Activated T-helper 1 cell treated with anti-CD3 and anti-CD28 coated beads, Interleukin-12 subunit alpha, Interleukin-12 subunit beta, Interleukin-2, Interleukin-4 antibody, amounts not matched to agents 30 ng/mL and 10 ng/mL and 1 ng/mL, durations not matched to agents 14 hours and 24 hours and 36 hours (primary cell): ENCODE measurements around the gene PDE4D. TPM values are rescaled to one million over a fixed set of nuclear protein-coding genes. Genes with fewer than 3 reads are reported as not detected.

ENCODE experiments used
- DNase-seq: peaks from one replicate; pipeline ENCODE4 v3.0.0; 2021; ENCODE audit warnings: low spot score
- H3K27ac Mint-ChIP-seq: one replicate; pipeline ENCODE4 v1.8.0; 2021; ENCODE audit warnings: mild to moderate bottlenecking, mixed read lengths
- H3K27me3 Mint-ChIP-seq: one replicate; pipeline ENCODE4 v1.8.0; 2022; ENCODE audit warnings: mild to moderate bottlenecking, moderate library complexity, mixed read lengths; ENCODE audit not compliant: insufficient read depth
- H3K36me3 Mint-ChIP-seq: one replicate; pipeline ENCODE4 v1.8.0; 2021; ENCODE audit warnings: low read depth, mixed read lengths
- H3K4me1 Mint-ChIP-seq: one replicate; pipeline ENCODE4 v1.8.0; 2021; ENCODE audit warnings: low read depth, mixed read lengths
- H3K4me3 Mint-ChIP-seq: one replicate; pipeline ENCODE4 v1.8.0; 2021; ENCODE audit warnings: mild to moderate bottlenecking, moderate library complexity, mixed read lengths
- H3K9me3 Mint-ChIP-seq: one replicate; pipeline ENCODE4 v1.8.0; 2021; ENCODE audit warnings: mixed read lengths
- intact Hi-C: fragments of 100-400 bp; cut with micrococcal nuclease; formaldehyde crosslinking; loops from one replicate; pipeline ENCODE4 v1.15.1; 2024
- total RNA-seq: library from RNA; stranded (reverse); gene quantifications from 2 replicates; pipeline ENCODE4 v1.2.3, GENCODE V29; 2022

PDE4D gene
- total RNA-seq, 1 donor from 2014 or later: 50.6 TPM

- Mint-ChIP-seq H3K4me1 (no peaks in the 10 kb centered on the region), H3K27me3 (peaks cover 14% of the 10 kb centered on the region), H3K4me3 (no peak overlapping the region), H3K9me3 (peaks cover 4% of the 10 kb centered on the region), H3K27ac (no peak overlapping the region), H3K36me3 (no peaks in the 10 kb centered on the region)
- intact Hi-C loops: no loop called here
- DNase-seq: no peak
Measured at GRCh38 chr5:59222687-59223511, 670.6 kb downstream of the PDE4D start.

DNA sequence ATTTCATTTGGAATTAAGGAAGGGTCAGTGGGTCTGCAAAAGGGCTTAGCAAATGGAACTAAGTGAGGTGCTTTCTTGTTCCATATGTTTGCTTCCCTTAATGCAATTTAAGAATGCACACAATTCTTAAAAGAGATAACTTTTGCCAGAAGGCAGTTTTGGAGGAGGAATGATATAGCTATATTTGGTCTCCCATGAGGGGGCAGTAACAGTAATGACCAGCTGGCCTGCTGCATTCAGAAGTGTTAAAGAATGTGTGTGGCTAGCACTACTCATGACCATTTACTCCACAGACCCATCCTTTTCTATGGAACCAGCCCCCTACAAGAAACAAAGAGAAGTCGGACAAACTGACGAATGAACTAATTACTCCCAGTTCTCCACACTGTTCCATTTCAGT, 671.8 kb downstream of the PDE4D start:
- no peak for DNase-seq
- intact Hi-C loops: no loop called here
- Mint-ChIP-seq H3K4me3 (no peak overlapping the region), H3K36me3 (no peaks in the 10 kb centered on the region), H3K4me1 (no peaks in the 10 kb centered on the region), H3K9me3 (peaks cover 4% of the 10 kb centered on the region), H3K27ac (no peak overlapping the region), H3K27me3 (peaks cover 14% of the 10 kb centered on the region)

- intact Hi-C loops: no loop called here
- H3K27me3 Mint-ChIP-seq: peaks cover 20% of the 10 kb centered on the region
Measured at GRCh38 chr5:59218424-59219045, 675.0 kb downstream of the PDE4D start.

DNA sequence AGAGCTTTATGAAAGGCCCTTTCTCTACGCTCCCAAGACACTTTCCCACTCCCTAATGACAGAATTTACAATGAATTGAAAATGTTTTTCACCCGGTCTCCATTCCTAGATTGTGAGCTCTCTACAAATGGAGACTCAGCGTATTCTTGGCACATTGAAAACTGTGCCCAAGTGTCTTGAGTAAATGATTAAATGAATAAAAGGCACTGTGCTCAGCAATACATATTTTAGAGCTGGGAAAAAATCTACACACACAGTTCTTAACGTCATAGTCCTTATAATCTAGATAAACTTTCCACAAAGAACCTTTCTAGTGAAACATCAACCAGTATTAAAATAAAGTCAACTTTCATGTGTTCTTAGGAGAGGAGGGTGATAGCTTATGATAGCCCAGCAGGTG, 676.7 kb downstream of the PDE4D start:
- Mint-ChIP-seq H3K4me1 (no peaks in the 10 kb centered on the region), H3K9me3 (no peaks in the 10 kb centered on the region), H3K27me3 (peaks cover 23% of the 10 kb centered on the region), H3K36me3 (no peaks in the 10 kb centered on the region), H3K27ac (no peak overlapping the region), H3K4me3 (no peak overlapping the region)
- intact Hi-C loops: no loop called here
- DNase-seq: no peak

More at GRCh38 chr5:59218424-59219045, 675.0 kb downstream of the PDE4D start:
- Mint-ChIP-seq H3K4me1 (no peaks in the 10 kb centered on the region), H3K27ac (no peak overlapping the region), H3K4me3 (no peak overlapping the region), H3K9me3 (no peaks in the 10 kb centered on the region), H3K36me3 (no peaks in the 10 kb centered on the region)
- no peak for DNase-seq

DNA sequence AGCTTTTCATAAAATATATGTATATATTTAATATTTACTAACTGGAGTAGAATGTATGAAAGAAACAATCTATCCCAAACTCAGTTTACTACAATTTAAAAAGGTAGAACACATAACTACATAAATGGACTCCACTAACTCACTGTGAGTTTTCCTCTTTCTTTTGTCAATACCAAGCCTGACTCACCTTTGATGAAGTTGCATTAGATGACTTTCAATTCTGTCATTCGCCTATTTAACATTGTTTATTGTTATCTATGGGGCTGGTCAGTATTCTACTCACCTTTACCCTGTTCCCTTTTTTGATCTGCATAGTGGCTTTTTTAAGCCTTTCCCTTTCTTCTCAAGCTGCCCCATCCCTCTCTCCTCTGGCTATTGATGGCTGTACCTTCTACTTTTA, 680.9 kb downstream of the PDE4D start:
- Mint-ChIP-seq H3K4me3 (no peak overlapping the region), H3K4me1 (no peaks in the 10 kb centered on the region), H3K9me3 (no peaks in the 10 kb centered on the region), H3K27me3 (peaks cover 26% of the 10 kb centered on the region), H3K36me3 (no peaks in the 10 kb centered on the region), H3K27ac (no peak overlapping the region)
- DNase-seq: no peak
- intact Hi-C loops: no loop called here

GRCh38 chr5:59209758-59210359, 683.7 kb downstream of the PDE4D start:
- H3K9me3 Mint-ChIP-seq: no peaks in the 10 kb centered on the region
- H3K27ac Mint-ChIP-seq: no peak overlapping the region
- H3K27me3 Mint-ChIP-seq: peaks cover 20% of the 10 kb centered on the region
- intact Hi-C loops: no loop called here
- no peaks in the 10 kb centered on the region for H3K36me3 Mint-ChIP-seq
- no peak for DNase-seq
- H3K4me1 Mint-ChIP-seq: peaks cover 9% of the 10 kb centered on the region
- H3K4me3 Mint-ChIP-seq: no peak overlapping the region

- H3K36me3 Mint-ChIP-seq: no peaks in the 10 kb centered on the region
- H3K4me3 Mint-ChIP-seq: no peak overlapping the region
- intact Hi-C loops: no loop called here
- H3K27me3 Mint-ChIP-seq: peaks cover 15% of the 10 kb centered on the region
- no peaks in the 10 kb centered on the region for H3K9me3 Mint-ChIP-seq
- no peak for DNase-seq
- peaks cover 9% of the 10 kb centered on the region for H3K4me1 Mint-ChIP-seq
- no peak overlapping the region for H3K27ac Mint-ChIP-seq
Measured at GRCh38 chr5:59208474-59208873, 685.1 kb downstream of the PDE4D start.

GRCh38 chr5:59207401-59207800, 686.1 kb downstream of the PDE4D start:
- intact Hi-C loops: no loop called here

GRCh38 chr5:59206132-59206581, 687.4 kb downstream of the PDE4D start:
- no peak for DNase-seq
- H3K27ac Mint-ChIP-seq: no peak overlapping the region
- H3K4me1 Mint-ChIP-seq: peaks cover 9% of the 10 kb centered on the region
- intact Hi-C loops: no loop called here
- no peaks in the 10 kb centered on the region for H3K36me3 Mint-ChIP-seq
- peaks cover 10% of the 10 kb centered on the region for H3K27me3 Mint-ChIP-seq
- no peak overlapping the region for H3K4me3 Mint-ChIP-seq
- no peaks in the 10 kb centered on the region for H3K9me3 Mint-ChIP-seq

More at GRCh38 chr5:59207401-59207800, 686.1 kb downstream of the PDE4D start:
- no peak overlapping the region for H3K27ac Mint-ChIP-seq
- H3K36me3 Mint-ChIP-seq: no peaks in the 10 kb centered on the region
- no peak overlapping the region for H3K4me3 Mint-ChIP-seq
- DNase-seq: no peak
- no peaks in the 10 kb centered on the region for H3K9me3 Mint-ChIP-seq
- H3K4me1 Mint-ChIP-seq: peaks cover 9% of the 10 kb centered on the region
- peaks cover 10% of the 10 kb centered on the region for H3K27me3 Mint-ChIP-seq

- H3K4me1 Mint-ChIP-seq: peaks cover 9% of the 10 kb centered on the region
- H3K27me3 Mint-ChIP-seq: peaks cover 6% of the 10 kb centered on the region
- H3K9me3 Mint-ChIP-seq: no peaks in the 10 kb centered on the region
- intact Hi-C loops: no loop called here
- H3K27ac Mint-ChIP-seq: no peak overlapping the region
- no peak for DNase-seq
- no peak overlapping the region for H3K4me3 Mint-ChIP-seq
- H3K36me3 Mint-ChIP-seq: no peaks in the 10 kb centered on the region
Measured at GRCh38 chr5:59204114-59204897, 689.2 kb downstream of the PDE4D start.

DNA sequence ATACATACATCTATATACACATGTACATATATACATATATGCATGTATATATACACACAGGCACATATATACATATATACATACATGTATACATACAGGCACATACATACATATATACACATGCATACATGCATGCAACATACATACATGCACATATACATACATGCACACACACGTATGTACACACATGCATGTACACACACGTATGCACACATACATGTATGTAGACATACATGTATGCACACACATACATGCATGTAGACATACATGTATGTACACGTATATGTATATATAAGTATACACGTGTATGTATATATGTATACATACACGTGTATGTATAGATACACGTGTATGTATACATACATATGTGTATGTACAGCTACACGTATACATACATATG, 693.7 kb downstream of the PDE4D start:
- Mint-ChIP-seq H3K27ac (no peak overlapping the region), H3K4me1 (peaks cover 6% of the 10 kb centered on the region), H3K27me3 (peaks cover 18% of the 10 kb centered on the region), H3K4me3 (no peak overlapping the region), H3K36me3 (no peaks in the 10 kb centered on the region), H3K9me3 (no peaks in the 10 kb centered on the region)
- intact Hi-C loops: no loop called here
- DNase-seq: no peak

DNA sequence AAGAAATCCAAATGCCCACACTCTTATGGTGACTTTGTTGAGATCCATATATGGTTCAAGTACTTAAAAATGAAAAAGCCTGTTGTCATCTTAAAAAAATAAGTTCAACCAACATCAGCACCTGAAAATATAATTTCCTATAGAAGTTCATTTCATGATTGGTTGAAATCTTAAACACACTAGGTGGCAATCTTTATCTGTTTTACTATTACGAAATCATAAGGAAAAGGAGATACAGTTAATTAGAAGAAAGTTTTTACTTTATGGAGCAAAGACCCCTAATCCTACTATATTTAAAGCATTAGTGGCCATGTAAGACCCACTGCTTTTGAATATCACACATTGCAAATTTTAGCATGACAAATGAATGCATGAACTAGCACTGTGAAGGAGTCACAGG, 694.7 kb downstream of the PDE4D start:
- no peaks in the 10 kb centered on the region for H3K9me3 Mint-ChIP-seq
- H3K27me3 Mint-ChIP-seq: peaks cover 16% of the 10 kb centered on the region
- intact Hi-C loops: no loop called here
- H3K4me1 Mint-ChIP-seq: peaks cover 6% of the 10 kb centered on the region
- no peak overlapping the region for H3K4me3 Mint-ChIP-seq
- no peak overlapping the region for H3K27ac Mint-ChIP-seq
- no peaks in the 10 kb centered on the region for H3K36me3 Mint-ChIP-seq
- no peak for DNase-seq
